ENCODE data around the gene IL1RAP.
A peak's percentile ranks its signal among the peaks of the same experiment; 100 is the strongest.
"Not testable (repeated sequence)": the region's sequence is repeated elsewhere in the genome, so short reads cannot be mapped to it uniquely, and the experiment has no call there.

Gene IL1RAP

DNA sequence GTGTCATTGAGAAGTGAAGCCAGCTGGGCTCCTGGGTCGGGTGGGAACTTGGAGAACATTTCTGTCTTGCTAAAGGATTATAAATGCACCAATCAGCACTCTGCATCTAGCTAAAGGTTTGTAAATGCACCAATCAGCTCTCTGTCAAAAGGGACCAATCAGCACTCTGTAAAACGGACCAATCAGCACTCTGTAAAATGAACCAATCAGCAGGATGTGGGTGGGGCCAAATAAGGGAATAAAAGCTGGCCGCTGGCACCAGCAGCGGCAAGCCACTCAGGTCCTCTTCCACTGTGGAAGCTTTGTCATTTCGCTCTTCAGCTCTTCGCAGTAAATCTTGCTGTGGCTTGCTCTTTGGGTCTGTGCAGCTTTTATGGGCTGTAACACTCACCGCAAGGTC lies 164.0 kb downstream of the IL1RAP start:
- DNase-seq = not testable (repeated sequence)

GRCh38 chr3:190680691-190681090 lies 166.8 kb downstream of the IL1RAP start:
- DNase-seq = no peak

- no peak for DNase-seq
Measured at GRCh38 chr3:190684776-190685175, 170.9 kb downstream of the IL1RAP start.

DNA sequence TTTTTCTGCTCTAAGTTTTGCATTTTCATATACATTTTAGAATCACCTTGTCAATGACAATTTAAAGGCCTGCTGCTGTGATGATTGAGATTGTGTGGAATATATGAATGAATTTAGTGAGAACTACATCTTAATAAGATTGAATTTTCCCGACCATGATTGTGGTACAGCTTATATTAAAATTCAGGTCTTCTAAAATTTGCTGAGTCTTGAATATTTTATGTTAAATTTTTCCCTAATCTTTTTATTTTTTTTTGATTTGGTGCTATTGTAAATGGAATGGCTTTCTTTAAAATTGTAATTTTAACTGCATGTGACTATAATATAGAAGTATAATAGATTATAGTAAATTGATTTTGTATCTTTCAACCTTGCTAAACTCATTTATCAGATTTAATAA lies 172.1 kb downstream of the IL1RAP start:
- no peak for DNase-seq

GRCh38 chr3:190690246-190690645 lies 176.4 kb downstream of the IL1RAP start:
- DNase-seq = no peak

- DNase-seq = no peak
Measured at GRCh38 chr3:190692256-190692655, 178.4 kb downstream of the IL1RAP start.

- no peak for DNase-seq
Measured at GRCh38 chr3:190694335-190695001, 180.6 kb downstream of the IL1RAP start.

- no peak for DNase-seq
Measured at GRCh38 chr3:190695225-190695624, 181.3 kb downstream of the IL1RAP start.

DNA sequence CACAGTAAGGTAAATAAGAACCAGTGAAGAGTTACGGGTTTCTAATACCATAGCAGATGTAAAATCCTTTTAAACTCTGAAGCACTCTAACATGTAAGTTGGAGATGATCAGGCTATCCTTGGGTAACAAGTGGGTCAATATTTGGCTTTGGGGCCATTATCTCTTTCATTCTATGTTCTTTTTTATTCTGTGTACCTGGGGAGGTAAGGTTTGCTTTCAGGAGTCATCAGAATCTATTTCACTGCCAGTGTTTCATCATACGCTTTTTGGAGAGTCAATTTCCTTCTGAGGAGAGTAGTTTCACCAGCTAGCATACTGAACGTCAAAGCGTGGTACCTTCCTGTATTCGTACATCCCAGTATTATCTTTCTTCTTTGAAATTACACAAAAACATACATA lies 182.1 kb downstream of the IL1RAP start:
- DNase-seq = no peak

DNA sequence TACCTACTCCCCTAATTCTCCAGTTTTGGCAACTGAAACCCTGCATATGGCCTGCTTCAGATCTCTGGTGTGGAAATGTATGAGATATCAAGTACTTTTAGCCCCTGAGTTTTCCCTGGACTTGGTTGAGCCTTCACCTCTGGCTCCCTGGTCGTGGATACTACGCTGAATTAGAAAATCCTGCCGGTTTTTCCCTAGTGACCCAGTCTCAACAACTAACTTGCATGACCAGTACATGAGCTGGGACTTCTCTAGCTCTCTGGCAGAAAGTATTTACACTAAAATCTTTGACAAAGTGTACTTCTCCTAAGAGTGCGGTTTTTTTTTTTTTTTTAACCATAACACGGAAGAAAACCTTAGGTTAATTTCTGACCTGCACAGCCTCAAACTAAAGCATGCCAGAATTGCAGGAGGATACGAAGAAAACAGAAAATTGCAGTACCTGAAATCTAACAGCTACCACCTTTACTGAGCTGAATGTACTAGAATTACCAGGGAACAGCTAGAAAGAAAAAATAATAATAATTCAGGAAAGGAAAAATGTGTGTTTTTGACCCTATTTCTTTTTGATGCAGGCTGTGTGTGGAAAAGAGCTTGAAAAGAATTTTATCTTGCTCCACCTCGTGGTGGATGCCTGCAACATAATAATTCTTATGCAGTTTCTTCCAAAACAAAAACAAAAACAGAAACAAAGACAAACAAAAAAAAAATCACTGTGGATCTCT lies 183.1 kb downstream of the IL1RAP start:
- peak; percentile 33 for DNase-seq

DNA sequence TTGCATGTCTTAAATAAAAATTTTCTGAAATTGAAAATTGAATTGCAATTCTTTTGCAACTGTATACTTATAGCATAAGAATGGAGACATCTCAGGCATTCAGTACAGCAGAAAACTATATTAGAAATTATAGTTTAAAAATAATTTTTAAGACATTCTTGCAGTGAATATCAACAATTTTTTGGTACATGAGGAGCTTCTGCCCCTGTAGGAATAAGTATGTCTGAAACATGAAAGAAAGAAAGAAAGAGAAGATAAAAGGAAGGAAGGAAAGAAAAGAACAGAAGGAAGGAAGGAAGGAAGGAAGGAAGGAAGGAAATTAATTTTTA lies 183.6 kb downstream of the IL1RAP start:
- no peak for DNase-seq

- DNase-seq = no peak
Measured at GRCh38 chr3:190697901-190698300, 184.0 kb downstream of the IL1RAP start.

- no peak for DNase-seq
Measured at GRCh38 chr3:190699776-190700175, 185.9 kb downstream of the IL1RAP start.

- peak; percentile 23 for DNase-seq
Measured at GRCh38 chr3:190701096-190701532, 187.2 kb downstream of the IL1RAP start.

GRCh38 chr3:190706582-190706981 lies 192.7 kb downstream of the IL1RAP start:
- no peak for DNase-seq
